Measurements from ENCODE around the gene ODC1.

The ODC1 gene

DNA sequence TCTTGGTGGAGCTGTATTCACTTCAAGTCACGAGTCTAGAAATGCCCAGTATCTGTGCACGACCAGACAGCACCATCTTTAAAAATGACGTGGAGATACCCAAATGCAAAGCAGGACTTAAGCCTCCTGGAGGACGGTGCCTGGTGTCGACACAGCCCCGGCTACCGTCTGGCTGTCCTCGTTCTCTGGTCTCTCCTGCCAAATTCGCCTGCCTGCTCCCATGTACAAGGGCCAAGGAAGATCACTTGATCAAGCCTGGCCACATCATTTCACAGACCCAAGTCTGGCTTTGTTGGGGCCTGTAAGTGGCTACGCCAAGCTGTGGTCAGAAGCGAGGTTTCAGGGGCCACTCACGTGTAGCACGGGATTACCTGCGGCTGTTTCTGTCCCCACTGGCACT lies 9.4 kb downstream of the ODC1 start:
- H3K9me3 ChIP-seq: no peaks in the 10 kb centered on the region
- no peak overlapping the region for H3K4me3 ChIP-seq (ENCODE audit: low read depth in 1 of 2, low read length in 1 of 2)
- no peak overlapping the region for H3K27ac ChIP-seq
- TF ChIP-seq, protein P1, sequence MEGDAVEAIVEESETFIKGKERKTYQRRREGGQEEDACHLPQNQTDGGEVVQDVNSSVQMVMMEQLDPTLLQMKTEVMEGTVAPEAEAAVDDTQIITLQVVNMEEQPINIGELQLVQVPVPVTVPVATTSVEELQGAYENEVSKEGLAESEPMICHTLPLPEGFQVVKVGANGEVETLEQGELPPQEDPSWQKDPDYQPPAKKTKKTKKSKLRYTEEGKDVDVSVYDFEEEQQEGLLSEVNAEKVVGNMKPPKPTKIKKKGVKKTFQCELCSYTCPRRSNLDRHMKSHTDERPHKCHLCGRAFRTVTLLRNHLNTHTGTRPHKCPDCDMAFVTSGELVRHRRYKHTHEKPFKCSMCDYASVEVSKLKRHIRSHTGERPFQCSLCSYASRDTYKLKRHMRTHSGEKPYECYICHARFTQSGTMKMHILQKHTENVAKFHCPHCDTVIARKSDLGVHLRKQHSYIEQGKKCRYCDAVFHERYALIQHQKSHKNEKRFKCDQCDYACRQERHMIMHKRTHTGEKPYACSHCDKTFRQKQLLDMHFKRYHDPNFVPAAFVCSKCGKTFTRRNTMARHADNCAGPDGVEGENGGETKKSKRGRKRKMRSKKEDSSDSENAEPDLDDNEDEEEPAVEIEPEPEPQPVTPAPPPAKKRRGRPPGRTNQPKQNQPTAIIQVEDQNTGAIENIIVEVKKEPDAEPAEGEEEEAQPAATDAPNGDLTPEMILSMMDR (IDR thresholded peaks at IDR 0.05): no peak
- H3K4me1 ChIP-seq (ENCODE audit: control insufficient read depth in 1 of 2, insufficient read depth in 1 of 2, low read depth in 1 of 2, low read length in 1 of 2): peaks cover 0 to 6% of the 10 kb centered on the region in 2 experiments
- peaks cover 44% of the 10 kb centered on the region for H3K36me3 ChIP-seq
- H3K27me3 ChIP-seq: no peaks in the 10 kb centered on the region

DNA sequence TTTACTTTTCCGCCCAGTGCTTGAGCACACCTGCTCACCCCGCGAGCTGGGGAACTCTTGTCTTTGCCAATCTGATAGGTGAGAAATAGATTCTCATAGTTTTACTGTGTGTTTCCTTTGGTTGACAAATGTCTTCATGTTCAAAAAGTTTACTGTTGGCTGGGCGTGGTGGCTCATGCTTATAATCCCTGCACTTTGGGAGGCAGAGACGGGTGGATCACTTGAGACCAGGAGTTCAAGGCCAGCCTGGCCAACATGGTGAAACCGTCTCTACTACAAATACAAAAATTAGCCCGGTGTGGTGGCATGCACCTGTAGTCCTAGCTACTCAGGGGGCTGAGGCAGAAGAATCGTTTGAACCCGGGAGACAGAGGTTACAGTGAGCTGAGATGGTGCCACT lies 10.3 kb downstream of the ODC1 start:
- Histone ChIP-seq H3K9me3 (no peaks in the 10 kb centered on the region), H3K4me1 (ENCODE audit: control insufficient read depth in 1 of 2, insufficient read depth in 1 of 2, low read depth in 1 of 2, low read length in 1 of 2) (peaks cover 5 to 12% of the 10 kb centered on the region in 2 experiments), H3K36me3 (peaks cover 35% of the 10 kb centered on the region), H3K27me3 (no peaks in the 10 kb centered on the region), H3K4me3 (ENCODE audit: low read depth in 1 of 2, low read length in 1 of 2) (no peak overlapping the region), H3K27ac (no peak overlapping the region)
- TF ChIP-seq, protein P1 (IDR thresholded peaks at IDR 0.05): no peak

DNA sequence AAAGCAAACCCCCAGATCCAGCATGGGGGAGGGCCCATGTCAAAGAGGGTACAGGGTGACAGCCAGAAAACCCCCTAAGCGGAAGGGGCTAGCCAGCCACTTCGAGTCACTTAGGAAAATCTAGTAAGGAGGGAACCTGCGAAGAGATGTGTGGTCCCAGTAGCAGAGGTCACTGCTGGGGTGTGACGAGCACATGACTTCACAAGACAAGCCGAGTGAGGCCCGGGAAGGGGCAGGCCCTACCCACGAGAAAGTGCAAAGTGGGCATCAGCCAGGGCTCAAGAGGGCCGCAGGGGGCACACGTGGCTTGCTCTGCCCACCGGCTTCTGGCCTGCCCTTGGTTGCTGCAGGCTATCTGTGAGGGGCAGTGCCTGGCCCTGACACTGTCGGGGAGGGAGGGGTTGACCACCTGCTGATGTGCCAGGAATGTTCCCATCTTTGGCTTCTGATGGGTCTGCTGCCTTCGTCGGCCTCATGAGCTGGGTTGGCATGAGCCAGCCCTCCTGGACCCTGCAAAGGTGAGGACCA lies 11.5 kb downstream of the ODC1 start:
- Histone ChIP-seq H3K4me1 (ENCODE audit: control insufficient read depth in 1 of 2, insufficient read depth in 1 of 2, low read depth in 1 of 2, low read length in 1 of 2) (peaks cover 15 to 20% of the 10 kb centered on the region in 2 experiments), H3K27ac (no peak overlapping the region), H3K4me3 (ENCODE audit: low read depth in 1 of 2, low read length in 1 of 2) (no peak overlapping the region), H3K27me3 (no peaks in the 10 kb centered on the region), H3K9me3 (no peaks in the 10 kb centered on the region), H3K36me3 (peaks cover 23% of the 10 kb centered on the region)
- TF ChIP-seq, protein P1 (IDR thresholded peaks at IDR 0.05): no peak

DNA sequence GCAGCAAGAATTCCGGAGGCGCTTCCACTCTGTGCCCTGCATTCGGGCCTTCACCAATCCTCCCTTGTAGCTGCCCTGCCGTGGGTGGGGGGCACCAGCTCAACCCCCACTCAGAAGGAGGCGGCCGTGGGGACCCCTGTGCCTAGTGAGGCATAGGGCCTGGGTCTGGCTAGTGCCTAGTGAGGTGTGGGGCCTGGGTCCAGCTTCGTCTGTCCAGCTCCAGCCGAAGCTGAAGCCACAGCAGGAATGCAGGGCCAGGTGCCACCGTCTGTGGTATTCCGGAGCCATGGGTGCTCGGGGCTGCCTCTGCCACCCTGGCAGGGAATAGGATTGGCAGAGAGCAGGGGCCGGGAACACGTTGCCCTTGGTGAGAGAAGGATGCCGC lies 12.3 kb downstream of the ODC1 start:
- Histone ChIP-seq H3K9me3 (no peaks in the 10 kb centered on the region), H3K36me3 (peaks cover 15% of the 10 kb centered on the region), H3K27me3 (no peaks in the 10 kb centered on the region), H3K27ac (no peak overlapping the region), H3K4me3 (ENCODE audit: low read depth in 1 of 2, low read length in 1 of 2) (no peak overlapping the region), H3K4me1 (ENCODE audit: control insufficient read depth in 1 of 2, insufficient read depth in 1 of 2, low read depth in 1 of 2, low read length in 1 of 2) (peaks cover 21 to 29% of the 10 kb centered on the region in 2 experiments)
- TF ChIP-seq, protein P1 (IDR thresholded peaks at IDR 0.05): no peak

DNA sequence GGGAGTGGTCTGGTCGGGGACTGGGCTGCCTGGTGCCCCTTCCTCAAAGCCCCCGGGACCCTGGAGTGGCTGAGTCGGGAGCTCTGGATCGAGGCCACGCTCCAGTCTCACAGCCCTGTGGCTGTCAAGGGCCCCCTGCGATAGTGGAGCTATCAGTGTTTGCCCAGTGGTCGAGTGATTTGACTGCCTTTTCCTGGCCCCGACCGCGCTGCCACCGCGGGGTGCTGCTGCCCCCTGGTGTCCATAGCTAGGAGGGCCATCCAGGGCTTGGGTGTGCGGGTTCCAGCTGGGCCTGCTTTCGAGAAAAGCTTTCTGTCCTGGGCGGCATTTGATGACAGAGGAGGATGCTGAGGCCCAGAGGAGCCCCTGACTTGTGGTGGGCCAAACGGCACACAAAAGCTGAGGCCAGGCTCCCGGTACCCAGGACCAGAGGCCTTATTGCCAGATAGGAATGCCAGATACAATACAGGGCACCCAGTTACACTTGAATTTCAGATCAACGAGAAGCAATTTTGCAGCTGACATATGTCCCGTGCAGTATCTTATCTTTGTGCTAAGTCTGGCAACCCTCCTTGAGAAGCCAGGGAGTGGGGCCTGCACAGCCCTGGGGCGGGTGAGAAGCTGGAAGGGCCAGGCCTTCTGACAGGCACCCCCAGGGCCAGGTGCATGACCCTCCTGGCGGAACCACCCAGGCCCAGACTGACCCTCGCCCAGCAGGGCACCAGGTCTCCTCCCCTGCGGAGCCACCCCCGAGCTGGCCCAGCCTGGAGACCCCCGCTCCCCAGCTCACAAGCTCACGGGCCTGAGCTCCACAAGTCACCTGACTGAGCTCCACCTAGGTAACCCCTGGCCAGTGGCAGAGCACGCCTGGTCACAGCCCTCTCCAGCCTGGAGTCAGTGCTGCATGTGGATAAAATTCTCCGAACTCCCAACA lies 13.0 kb downstream of the ODC1 start:
- Histone ChIP-seq H3K36me3 (peaks cover 8% of the 10 kb centered on the region), H3K27ac (no peak overlapping the region), H3K27me3 (no peaks in the 10 kb centered on the region), H3K4me1 (ENCODE audit: control insufficient read depth in 1 of 2, insufficient read depth in 1 of 2, low read depth in 1 of 2, low read length in 1 of 2) (peaks cover 21 to 35% of the 10 kb centered on the region in 2 experiments), H3K4me3 (ENCODE audit: low read depth in 1 of 2, low read length in 1 of 2) (no peak overlapping the region), H3K9me3 (no peaks in the 10 kb centered on the region)
- TF ChIP-seq, protein P1 (IDR thresholded peaks at IDR 0.05): peak; percentile 96
